ENCODE results near the gene MSRB1.

DNA sequence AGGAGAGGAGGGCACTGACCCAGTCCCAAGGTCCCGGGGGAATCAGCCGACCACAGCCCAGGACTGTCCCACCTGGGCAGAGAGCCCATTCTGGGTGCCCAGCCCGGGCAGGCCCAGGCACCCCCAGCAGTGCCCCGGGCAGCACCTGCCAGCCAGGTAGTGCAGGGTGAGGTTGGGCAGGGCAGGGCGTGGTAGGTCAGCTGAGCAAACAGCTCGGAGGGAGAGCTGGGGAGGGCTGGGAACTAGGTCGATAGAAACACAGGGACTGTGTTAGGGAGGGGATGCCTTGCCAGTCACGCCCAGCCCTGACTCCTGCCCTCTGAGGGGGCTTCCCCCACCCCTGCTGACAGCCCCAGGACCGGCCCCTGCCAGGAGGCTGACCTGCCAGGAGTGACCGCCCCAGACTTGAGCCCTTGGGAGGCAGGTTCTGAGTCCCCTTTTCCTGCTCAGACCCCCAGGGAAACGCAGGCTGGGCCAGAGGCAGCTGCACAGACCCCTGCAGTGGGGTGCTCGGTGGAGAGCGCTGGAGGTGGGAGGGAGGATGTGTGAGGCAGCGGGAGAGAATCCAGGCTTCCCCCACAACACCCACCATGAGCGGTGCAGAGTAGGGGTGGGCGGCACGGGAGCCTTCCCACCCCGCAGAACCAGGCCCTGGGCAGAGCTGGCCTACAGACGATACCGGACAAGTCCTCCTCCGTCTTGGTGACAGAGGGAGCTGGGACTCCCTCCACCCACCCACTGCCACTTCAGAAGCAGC, 29.5 kb downstream of the MSRB1 start:
- TF ChIP-seq RAD21 (conservative IDR thresholded peaks at IDR 0.05) (no peak), EZH2 (IDR thresholded peaks at IDR 0.05; ENCODE audit: borderline replicate concordance, insufficient read depth, low read length, poor library complexity, severe bottlenecking) (no peak), POLR2AphosphoS5 (IDR thresholded peaks at IDR 0.05) (no peak), EP300 (conservative IDR thresholded peaks at IDR 0.05; ENCODE audit: poor library complexity, severe bottlenecking) (no peak), TAF1 (IDR thresholded peaks at IDR 0.05; ENCODE audit: low read depth) (no peak), MXI1 (conservative IDR thresholded peaks at IDR 0.05; ENCODE audit: poor library complexity, severe bottlenecking) (no peak), SMC3 (conservative IDR thresholded peaks at IDR 0.05; ENCODE audit: poor library complexity) (no peak)
- TF ChIP-seq, protein P1, sequence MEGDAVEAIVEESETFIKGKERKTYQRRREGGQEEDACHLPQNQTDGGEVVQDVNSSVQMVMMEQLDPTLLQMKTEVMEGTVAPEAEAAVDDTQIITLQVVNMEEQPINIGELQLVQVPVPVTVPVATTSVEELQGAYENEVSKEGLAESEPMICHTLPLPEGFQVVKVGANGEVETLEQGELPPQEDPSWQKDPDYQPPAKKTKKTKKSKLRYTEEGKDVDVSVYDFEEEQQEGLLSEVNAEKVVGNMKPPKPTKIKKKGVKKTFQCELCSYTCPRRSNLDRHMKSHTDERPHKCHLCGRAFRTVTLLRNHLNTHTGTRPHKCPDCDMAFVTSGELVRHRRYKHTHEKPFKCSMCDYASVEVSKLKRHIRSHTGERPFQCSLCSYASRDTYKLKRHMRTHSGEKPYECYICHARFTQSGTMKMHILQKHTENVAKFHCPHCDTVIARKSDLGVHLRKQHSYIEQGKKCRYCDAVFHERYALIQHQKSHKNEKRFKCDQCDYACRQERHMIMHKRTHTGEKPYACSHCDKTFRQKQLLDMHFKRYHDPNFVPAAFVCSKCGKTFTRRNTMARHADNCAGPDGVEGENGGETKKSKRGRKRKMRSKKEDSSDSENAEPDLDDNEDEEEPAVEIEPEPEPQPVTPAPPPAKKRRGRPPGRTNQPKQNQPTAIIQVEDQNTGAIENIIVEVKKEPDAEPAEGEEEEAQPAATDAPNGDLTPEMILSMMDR (IDR thresholded peaks at IDR 0.05; ENCODE audit: poor library complexity, severe bottlenecking), result no peak
- TF ChIP-seq, protein P2, sequence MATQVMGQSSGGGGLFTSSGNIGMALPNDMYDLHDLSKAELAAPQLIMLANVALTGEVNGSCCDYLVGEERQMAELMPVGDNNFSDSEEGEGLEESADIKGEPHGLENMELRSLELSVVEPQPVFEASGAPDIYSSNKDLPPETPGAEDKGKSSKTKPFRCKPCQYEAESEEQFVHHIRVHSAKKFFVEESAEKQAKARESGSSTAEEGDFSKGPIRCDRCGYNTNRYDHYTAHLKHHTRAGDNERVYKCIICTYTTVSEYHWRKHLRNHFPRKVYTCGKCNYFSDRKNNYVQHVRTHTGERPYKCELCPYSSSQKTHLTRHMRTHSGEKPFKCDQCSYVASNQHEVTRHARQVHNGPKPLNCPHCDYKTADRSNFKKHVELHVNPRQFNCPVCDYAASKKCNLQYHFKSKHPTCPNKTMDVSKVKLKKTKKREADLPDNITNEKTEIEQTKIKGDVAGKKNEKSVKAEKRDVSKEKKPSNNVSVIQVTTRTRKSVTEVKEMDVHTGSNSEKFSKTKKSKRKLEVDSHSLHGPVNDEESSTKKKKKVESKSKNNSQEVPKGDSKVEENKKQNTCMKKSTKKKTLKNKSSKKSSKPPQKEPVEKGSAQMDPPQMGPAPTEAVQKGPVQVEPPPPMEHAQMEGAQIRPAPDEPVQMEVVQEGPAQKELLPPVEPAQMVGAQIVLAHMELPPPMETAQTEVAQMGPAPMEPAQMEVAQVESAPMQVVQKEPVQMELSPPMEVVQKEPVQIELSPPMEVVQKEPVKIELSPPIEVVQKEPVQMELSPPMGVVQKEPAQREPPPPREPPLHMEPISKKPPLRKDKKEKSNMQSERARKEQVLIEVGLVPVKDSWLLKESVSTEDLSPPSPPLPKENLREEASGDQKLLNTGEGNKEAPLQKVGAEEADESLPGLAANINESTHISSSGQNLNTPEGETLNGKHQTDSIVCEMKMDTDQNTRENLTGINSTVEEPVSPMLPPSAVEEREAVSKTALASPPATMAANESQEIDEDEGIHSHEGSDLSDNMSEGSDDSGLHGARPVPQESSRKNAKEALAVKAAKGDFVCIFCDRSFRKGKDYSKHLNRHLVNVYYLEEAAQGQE (IDR thresholded peaks at IDR 0.05; ENCODE audit: borderline replicate concordance), result no peak

Measured in neural cell (in vitro differentiated cells).